Measurements from ENCODE around the gene IL26. TPM values are rescaled to one million over a fixed set of nuclear protein-coding genes. Genes with fewer than 3 reads are reported as not detected.

The IL26 gene
- polyA plus RNA-seq, 2 of the 4 experiments (the other 2 are of a cell fraction): not detected

Other genes starting within 250 kb of the IL26 start
- gene IFNG-AS1, start 236.4 kb downstream of the IL26 start, polyA plus RNA-seq (2011; rRNA removed): not detected in 2 replicates
- gene IFNG-AS1, start 236.4 kb downstream of the IL26 start, polyA plus RNA-seq (2017; fragmentation: RNase III; extraction: RNeasy Plus Mini Kit Qiagen cat#74134 plus additional on column Dnase treatment): not detected in 3 replicates
- gene IFNG, start 66.1 kb downstream of the IL26 start, polyA plus RNA-seq (2011; rRNA removed): not detected in 2 replicates
- gene IFNG, start 66.1 kb downstream of the IL26 start, polyA plus RNA-seq (2017; fragmentation: RNase III; extraction: RNeasy Plus Mini Kit Qiagen cat#74134 plus additional on column Dnase treatment): not detected in 3 replicates
- not detected in 2 replicates for gene IL22, start 27.8 kb upstream of the IL26 start, polyA plus RNA-seq (2011; rRNA removed)
- not detected in 3 replicates for gene IL22, start 27.8 kb upstream of the IL26 start, polyA plus RNA-seq (2017; fragmentation: RNase III; extraction: RNeasy Plus Mini Kit Qiagen cat#74134 plus additional on column Dnase treatment)
- gene MDM1, start 106.6 kb upstream of the IL26 start, polyA plus RNA-seq (2011; rRNA removed): 17.5 and 24.5 TPM in 2 replicates
- gene MDM1, start 106.6 kb upstream of the IL26 start, polyA plus RNA-seq (2017; fragmentation: RNase III; extraction: RNeasy Plus Mini Kit Qiagen cat#74134 plus additional on column Dnase treatment): 10.4 to 12.5 TPM (median 11.0 TPM) in 3 replicates

Data from A549 (cell line).